Stimulated activated CD4-positive, alpha-beta T cell treated with anti-CD3 and anti-CD28 coated beads, Interleukin-2, amount 100 ng/mL, for 48 hours (primary cell): ENCODE results near the gene GOLGA6D.
"Not testable (repeated sequence)": the region's sequence is repeated elsewhere in the genome, so short reads cannot be mapped to it uniquely, and the experiment has no call there.

Experiments used
- DNase-seq, 2 donors: peaks; one replicate each; pipeline ENCODE4 v3.0.0-alpha.2; 2020

The GOLGA6D gene

GRCh38 chr15:75293660-75294059 is 11.0 kb downstream of the GOLGA6D start:
- not testable (repeated sequence) for DNase-seq

GRCh38 chr15:75298541-75299310 is 16.1 kb downstream of the GOLGA6D start:
- DNase-seq = not testable (repeated sequence)

- peak; percentile 56 to 60 for DNase-seq
These were observed 16.7 kb downstream of the GOLGA6D start for GRCh38 chr15:75299311-75299688.

- DNase-seq = not testable (repeated sequence)
These were observed 17.4 kb downstream of the GOLGA6D start for GRCh38 chr15:75300026-75300425.

GRCh38 chr15:75302318-75302717 is 19.7 kb downstream of the GOLGA6D start:
- DNase-seq = no peak

GRCh38 chr15:75302753-75303152 is 20.1 kb downstream of the GOLGA6D start:
- not testable (repeated sequence) for DNase-seq

GRCh38 chr15:75306188-75306587 is 23.6 kb downstream of the GOLGA6D start:
- no peak for DNase-seq

GRCh38 chr15:75307778-75308390 is 25.2 kb downstream of the GOLGA6D start:
- DNase-seq = peak; percentile 7 to 12

GRCh38 chr15:75309711-75310110 is 27.1 kb downstream of the GOLGA6D start:
- DNase-seq = no peak

- not testable (repeated sequence) for DNase-seq
These were observed 29.9 kb downstream of the GOLGA6D start for GRCh38 chr15:75312548-75312947.

GRCh38 chr15:75313116-75313845 is 30.6 kb downstream of the GOLGA6D start:
- DNase-seq = no peak

- no peak for DNase-seq
These were observed 32.1 kb downstream of the GOLGA6D start for GRCh38 chr15:75314552-75315290.

GRCh38 chr15:75319231-75319897 is 36.7 kb downstream of the GOLGA6D start:
- not testable (repeated sequence) for DNase-seq

GRCh38 chr15:75321711-75322110 is 39.1 kb downstream of the GOLGA6D start:
- DNase-seq = no peak

- DNase-seq = no peak
These were observed 43.3 kb downstream of the GOLGA6D start for GRCh38 chr15:75325922-75326321.

GRCh38 chr15:75327005-75327404 is 44.4 kb downstream of the GOLGA6D start:
- no peak for DNase-seq

GRCh38 chr15:75327491-75327890 is 44.9 kb downstream of the GOLGA6D start:
- no peak for DNase-seq

- no peak for DNase-seq
These were observed 46.1 kb downstream of the GOLGA6D start for GRCh38 chr15:75328493-75329314.

- DNase-seq = no peak
These were observed 46.9 kb downstream of the GOLGA6D start for GRCh38 chr15:75329571-75329970.

GRCh38 chr15:75332093-75332492 is 49.5 kb downstream of the GOLGA6D start:
- not testable (repeated sequence) for DNase-seq

- DNase-seq = not testable (repeated sequence)
These were observed 51.2 kb downstream of the GOLGA6D start for GRCh38 chr15:75333654-75334419.
